Esophagus muscularis mucosa (tissue), 3 donors: Measurements from ENCODE around the gene TTC33.

ENCODE experiments used
- CTCF ChIP-seq, 3 experiments: fragments of 200-600 bp in 2 of 3; fragments of 450-650 bp in 1 of 3; sonication (generic) in 2 of 3; IDR thresholded peaks; one replicate each; pipeline ENCODE4 v1.5.1; 2017 to 2019; ENCODE audit warnings: antibody characterized with exemption in 3 of 3, mild to moderate bottlenecking in 2 of 3, moderate library complexity in 1 of 3
- POLR2AphosphoS5 ChIP-seq, 2 donors: sonication (generic); formaldehyde crosslinking; IDR thresholded peaks; one replicate each; pipeline ENCODE4 v1.6.1; 2017; ENCODE audit warnings: antibody characterized with exemption in 2 of 2

- no peak for TF ChIP-seq CTCF (IDR thresholded peaks at IDR 0.05)
- TF ChIP-seq POLR2AphosphoS5 (IDR thresholded peaks at IDR 0.05): no peak
Observed at GRCh38 chr5:40656766-40657165, 99.0 kb downstream of the TTC33 start.
